Caco-2 (cell line): ENCODE data around the gene SEZ6. TPM values are rescaled to one million over a fixed set of nuclear protein-coding genes. Genes with fewer than 3 reads are reported as not detected.

Source experiments
- BruUV-seq: library from RNA; stranded (reverse); fragments of 400-500 nt; replicated peaks from 2 replicates; lab custom pipeline; 2021; lab: Mats Ljungman, UMichigan
- CTCF ChIA-PET: fragments of 300-600 bp; sonication (Branson Sonifier 250); formaldehyde crosslinking; loops from one replicate; lab custom pipeline; 2022; ENCODE audit warnings: antibody characterized with exemption; lab: Charles Lee
- POLR2A ChIA-PET: fragments of 300-600 bp; sonication (Branson Sonifier 250); formaldehyde crosslinking; loops from one replicate; lab custom pipeline; 2022; ENCODE audit warnings: antibody characterized with exemption; lab: Charles Lee
- DNase-seq, 2 experiments: peaks; one replicate each; pipeline versions ENCODE4 v3.0.0 to v3.0.0-alpha.2; 2020 to 2022
- H3K27me3 ChIP-seq: replicated peaks from 2 replicates; pipeline ENCODE4 v1.6.0; 2011; ENCODE audit warnings: low read length; ENCODE audit not compliant: control insufficient read depth, insufficient read depth
- H3K36me3 ChIP-seq: 2 replicates; pipeline ENCODE4 v1.5.1; 2011; ENCODE audit warnings: low read length; ENCODE audit not compliant: control insufficient read depth, insufficient read depth
- H3K4me1 ChIP-seq: fragments of 250-450 bp; sonication (Bioruptor Pico); 2 replicates; pipeline ENCODE4 v1.5.1; 2020; ENCODE audit warnings: mild to moderate bottlenecking
- H3K4me3 ChIP-seq: 2 replicates; pipeline ENCODE4 v1.5.1; 2011; ENCODE audit warnings: low read depth, mild to moderate bottlenecking, control low read depth, low read length
- H3K9me3 ChIP-seq: fragments of 250-450 bp; sonication (Bioruptor Pico); 2 replicates; pipeline ENCODE4 v1.5.1; 2020; ENCODE audit warnings: mild to moderate bottlenecking, moderate library complexity
- H3K27ac Mint-ChIP-seq: one replicate; pipeline ENCODE4 v1.8.0; 2022; ENCODE audit warnings: mixed read lengths; ENCODE audit not compliant: unreplicated experiment
- H3K27me3 Mint-ChIP-seq: one replicate; pipeline ENCODE4 v1.8.0; 2022; ENCODE audit warnings: mixed read lengths; ENCODE audit not compliant: insufficient read depth, unreplicated experiment
- H3K36me3 Mint-ChIP-seq: one replicate; pipeline ENCODE4 v1.8.0; 2022; ENCODE audit warnings: mild to moderate bottlenecking, mixed read lengths; ENCODE audit not compliant: insufficient read depth, unreplicated experiment
- H3K4me1 Mint-ChIP-seq: one replicate; pipeline ENCODE4 v1.8.0; 2022; ENCODE audit warnings: low read depth, mixed read lengths; ENCODE audit not compliant: unreplicated experiment
- H3K4me3 Mint-ChIP-seq: one replicate; pipeline ENCODE4 v1.8.0; 2022; ENCODE audit warnings: mild to moderate bottlenecking, moderate library complexity, mixed read lengths; ENCODE audit not compliant: unreplicated experiment
- H3K9me3 Mint-ChIP-seq: one replicate; pipeline ENCODE4 v1.8.0; 2022; ENCODE audit warnings: mixed read lengths; ENCODE audit not compliant: unreplicated experiment
- CTCF ChIP-seq, 2 experiments: fragments of 200-600 bp in 1 of 2; IDR thresholded peaks; 1 replicate in 1 of 2; 2 replicates in 1 of 2; pipeline versions ENCODE4 v1.5.1 to v1.8.0; 2011 to 2022; ENCODE audit warnings: antibody characterized with exemption in 1 of 2, control low read depth in 1 of 2, inconsistent platforms in 1 of 2, low read depth in 1 of 2, low read length in 1 of 2, mild to moderate bottlenecking in 1 of 2, moderate library complexity in 1 of 2; ENCODE audit not compliant: insufficient read depth in 1 of 2, severe bottlenecking in 1 of 2, unreplicated experiment in 1 of 2
- intact Hi-C: fragments of 100-400 bp; cut with micrococcal nuclease; formaldehyde crosslinking; loops from one replicate; pipeline ENCODE4 v1.10.0; 2022; ENCODE audit not compliant: unreplicated experiment
- total RNA-seq: library from RNA; stranded (reverse); gene quantifications from 2 replicates; pipeline ENCODE4 v1.2.3, GENCODE V29; 2022

The SEZ6 gene
- total RNA-seq, 1 experiment from 2014 or later, result not detected

- H3K4me1 ChIP-seq, result no peaks in the 10 kb centered on the region
- no peak overlapping the region for H3K4me3 ChIP-seq
- no peak overlapping the region for H3K4me3 Mint-ChIP-seq
- H3K27ac Mint-ChIP-seq, result no peak overlapping the region
- no peak for TF ChIP-seq CTCF (IDR thresholded peaks at IDR 0.05; ENCODE audit: insufficient read depth in 1 of 2, low read depth in 1 of 2, low read length in 1 of 2, severe bottlenecking in 1 of 2, unreplicated experiment in 1 of 2)
- no peaks in the 10 kb centered on the region for H3K36me3 Mint-ChIP-seq
- no peaks in the 10 kb centered on the region for H3K9me3 Mint-ChIP-seq
- BruUV-seq, result no TSS peak
- H3K27me3 Mint-ChIP-seq, result peaks cover 11% of the 10 kb centered on the region
- H3K4me1 Mint-ChIP-seq, result no peaks in the 10 kb centered on the region
- POLR2A ChIA-PET, result no interaction called here
- CTCF ChIA-PET, result no interaction called here
- intact Hi-C loops, result no loop called here
- H3K9me3 ChIP-seq, result no peaks in the 10 kb centered on the region
- H3K36me3 ChIP-seq, result no peaks in the 10 kb centered on the region
- no peaks in the 10 kb centered on the region for H3K27me3 ChIP-seq
- DNase-seq, result no peak
Observed at GRCh38 chr17:29012535-29012934, 6.7 kb upstream of the SEZ6 start.

GRCh38 chr17:29010586-29010985, 4.8 kb upstream of the SEZ6 start:
- H3K27ac Mint-ChIP-seq, result no peak overlapping the region
- Histone ChIP-seq H3K4me3 (no peak overlapping the region), H3K36me3 (no peaks in the 10 kb centered on the region), H3K9me3 (no peaks in the 10 kb centered on the region), H3K27me3 (no peaks in the 10 kb centered on the region), H3K4me1 (peaks cover 5% of the 10 kb centered on the region; the same call in 1 of the 2 replicates)
- H3K4me1 Mint-ChIP-seq, result no peaks in the 10 kb centered on the region
- no peaks in the 10 kb centered on the region for H3K36me3 Mint-ChIP-seq
- intact Hi-C loops, result no loop called here
- no peak overlapping the region for H3K4me3 Mint-ChIP-seq
- peaks cover 13% of the 10 kb centered on the region for H3K27me3 Mint-ChIP-seq
- ChIA-PET CTCF (interaction anchor here (0.7 to 1.1 kb wide), 2 partner anchors 9 to 45 kb away, joined by 3 read pairs; no protein-coding TSS in a partner anchor), POLR2A (no interaction called here)
- no peak for DNase-seq
- no peak for TF ChIP-seq CTCF (IDR thresholded peaks at IDR 0.05; ENCODE audit: insufficient read depth in 1 of 2, low read depth in 1 of 2, low read length in 1 of 2, severe bottlenecking in 1 of 2, unreplicated experiment in 1 of 2)
- no peaks in the 10 kb centered on the region for H3K9me3 Mint-ChIP-seq
- no TSS peak for BruUV-seq

GRCh38 chr17:29010129-29010528, 4.3 kb upstream of the SEZ6 start:
- intact Hi-C loops, result no loop called here

More at GRCh38 chr17:29010129-29010528, 4.3 kb upstream of the SEZ6 start:
- peaks cover 13% of the 10 kb centered on the region for H3K27me3 Mint-ChIP-seq
- Histone ChIP-seq H3K9me3 (no peaks in the 10 kb centered on the region), H3K4me3 (no peak overlapping the region), H3K4me1 (peaks cover 5% of the 10 kb centered on the region; the same call in 1 of the 2 replicates), H3K27me3 (no peaks in the 10 kb centered on the region), H3K36me3 (no peaks in the 10 kb centered on the region)
- CTCF ChIA-PET, result interaction anchor here (0.7 to 1.1 kb wide), 3 partner anchors 9 to 102 kb away, joined by 3 read pairs; no protein-coding TSS in a partner anchor
- DNase-seq, result no peak
- H3K4me3 Mint-ChIP-seq, result no peak overlapping the region
- H3K4me1 Mint-ChIP-seq, result no peaks in the 10 kb centered on the region
- POLR2A ChIA-PET, result no interaction called here
- no peak overlapping the region for H3K27ac Mint-ChIP-seq
- BruUV-seq, result no TSS peak
- no peaks in the 10 kb centered on the region for H3K9me3 Mint-ChIP-seq
- no peak for TF ChIP-seq CTCF (IDR thresholded peaks at IDR 0.05; ENCODE audit: insufficient read depth in 1 of 2, low read depth in 1 of 2, low read length in 1 of 2, severe bottlenecking in 1 of 2, unreplicated experiment in 1 of 2)
- H3K36me3 Mint-ChIP-seq, result no peaks in the 10 kb centered on the region
